H1 (cell line): ENCODE results near the gene GFAP. TPM values are rescaled to one million over a fixed set of nuclear protein-coding genes. Genes with fewer than 3 reads are reported as not detected.

Source experiments
- CTCF ChIA-PET: fragments of 300-600 bp; sonication (Branson Sonifier 250); formaldehyde crosslinking; loops from one replicate; lab custom pipeline; 2021; ENCODE audit not compliant: partially characterized antibody; lab: Charles Lee
- POLR2A ChIA-PET: fragments of 300-600 bp; sonication (Branson Sonifier 250); formaldehyde crosslinking; loops from one replicate; lab custom pipeline; 2021; ENCODE audit warnings: inconsistent platforms; ENCODE audit not compliant: partially characterized antibody; lab: Charles Lee
- DNase-seq, 2 experiments: peaks; one replicate each; pipeline versions ENCODE4 v3.0.0 to v3.0.0-alpha.2; 2010 to 2022; ENCODE audit warnings: low spot score in 2 of 2, low read depth in 1 of 2, mixed read lengths in 1 of 2
- FAIRE-seq: peaks from 2 replicates; lab custom pipeline; 2011; peaks lifted over from hg19 to GRCh38; lab: Jason Lieb, UNC
- H2AFZ ChIP-seq: 2 replicates; pipeline ENCODE4 v1.8.1; 2012; ENCODE audit warnings: low read length, inconsistent platforms
- H2AK5ac ChIP-seq: 2 replicates; pipeline ENCODE4 v1.6.1; 2013; ENCODE audit warnings: low read depth, low read length
- H2BK120ac ChIP-seq: replicated peaks from 2 replicates; pipeline ENCODE3; 2013; ENCODE audit warnings: low read depth, low read length, inconsistent platforms
- H2BK12ac ChIP-seq: 2 replicates; pipeline ENCODE4 v1.6.1; 2013; ENCODE audit warnings: low read depth, low read length
- H2BK15ac ChIP-seq: 2 replicates; pipeline ENCODE4 v1.6.1; 2013; ENCODE audit warnings: low read length
- H2BK20ac ChIP-seq: 2 replicates; pipeline ENCODE4 v1.6.1; 2013; ENCODE audit warnings: low read length
- H2BK5ac ChIP-seq: 2 replicates; pipeline ENCODE4 v1.6.1; 2013; ENCODE audit warnings: low read depth, low read length
- H3K14ac ChIP-seq: 2 replicates; pipeline ENCODE4 v1.6.1; 2013; ENCODE audit warnings: inconsistent platforms; ENCODE audit not compliant: insufficient read length
- H3K18ac ChIP-seq: 2 replicates; pipeline ENCODE4 v1.6.1; 2013; ENCODE audit warnings: low read length; ENCODE audit errors: extremely low read depth
- H3K23ac ChIP-seq: 2 replicates; pipeline ENCODE4 v1.6.1; 2013; ENCODE audit warnings: inconsistent platforms; ENCODE audit not compliant: insufficient read length
- H3K23me2 ChIP-seq: 2 replicates; pipeline ENCODE4 v1.6.1; 2013; ENCODE audit warnings: low read depth, low read length
- H3K27ac ChIP-seq: 2 replicates; pipeline ENCODE4 v1.6.1; 2011; ENCODE audit warnings: low read depth, low read length, inconsistent platforms
- H3K27me3 ChIP-seq, 4 experiments: replicated peaks in 1 of 4; 1 replicate in 1 of 4; 2 replicates in 3 of 4; pipeline versions ENCODE4 v1.6.1 to v1.8.1; 2011 to 2013; ENCODE audit warnings: low read length in 3 of 4, mild to moderate bottlenecking in 3 of 4, inconsistent platforms in 2 of 4, mixed read lengths in 2 of 4, moderate library complexity in 1 of 4; ENCODE audit not compliant: control insufficient read depth in 3 of 4, insufficient read depth in 3 of 4; ENCODE audit errors: extremely low read depth in 1 of 4
- H3K36me3 ChIP-seq, 4 experiments: 2 replicates each; pipeline versions ENCODE4 v1.6.1 to v1.8.1; 2011 to 2013; ENCODE audit warnings: mild to moderate bottlenecking in 4 of 4, low read length in 3 of 4, moderate library complexity in 2 of 4, control low read depth in 1 of 4, inconsistent platforms in 1 of 4; ENCODE audit not compliant: insufficient read depth in 4 of 4, control insufficient read depth in 2 of 4
- H3K4ac ChIP-seq: replicated peaks from 2 replicates; pipeline ENCODE3; 2013; ENCODE audit warnings: low read length, low read depth, mixed read lengths, inconsistent platforms; ENCODE audit not compliant: insufficient read length
- H3K4me1 ChIP-seq, 4 experiments: replicated peaks in 1 of 4; 1 replicate in 1 of 4; 2 replicates in 3 of 4; pipeline versions ENCODE4 v1.6.1 to v1.8.1; 2011 to 2013; ENCODE audit warnings: low read length in 3 of 4, inconsistent platforms in 2 of 4, mixed read lengths in 1 of 4; ENCODE audit not compliant: insufficient read depth in 4 of 4, control insufficient read depth in 3 of 4
- H3K4me2 ChIP-seq, 2 experiments: 2 replicates each; pipeline versions ENCODE4 v1.6.1 to v1.8.1; 2011 to 2013; ENCODE audit warnings: low read depth in 2 of 2, low read length in 2 of 2, control low read depth in 1 of 2, inconsistent platforms in 1 of 2, mild to moderate bottlenecking in 1 of 2; ENCODE audit not compliant: insufficient read depth in 1 of 2
- H3K4me3 ChIP-seq, 4 experiments: fragments of 200-600, 300-600 bp in 1 of 4; sonication (generic), shearing (Covaris generic), sonication (Bioruptor Twin) in 1 of 4; 2 replicates each; pipeline versions ENCODE4 v1.5.1 to v1.8.1; 2011 to 2016; ENCODE audit warnings: low read length in 4 of 4, low read depth in 3 of 4, control low read depth in 2 of 4, inconsistent platforms in 2 of 4, mild to moderate bottlenecking in 2 of 4, mixed read lengths in 1 of 4, moderate library complexity in 1 of 4; ENCODE audit not compliant: insufficient read depth in 2 of 4; ENCODE audit errors: extremely low read depth in 1 of 4
- H3K56ac ChIP-seq: replicated peaks from 2 replicates; pipeline ENCODE3; 2013; ENCODE audit warnings: low read depth, mild to moderate bottlenecking, mixed read lengths, low read length, inconsistent platforms; ENCODE audit not compliant: insufficient read length
- H3K79me1 ChIP-seq: 2 replicates; pipeline ENCODE4 v1.6.1; 2013; ENCODE audit warnings: low read depth, low read length, control low read depth
- H3K79me2 ChIP-seq, 2 experiments: 2 replicates each; pipeline versions ENCODE4 v1.6.1 to v1.8.1; 2012 to 2013; ENCODE audit warnings: low read length in 2 of 2, mild to moderate bottlenecking in 2 of 2, inconsistent platforms in 1 of 2; ENCODE audit not compliant: insufficient read depth in 2 of 2, control insufficient read depth in 1 of 2
- H3K9ac ChIP-seq, 4 experiments: replicated peaks in 1 of 4; 1 replicate in 1 of 4; 2 replicates in 3 of 4; pipeline versions ENCODE4 v1.6.1 to v1.8.1; 2011 to 2013; ENCODE audit warnings: low read depth in 3 of 4, low read length in 3 of 4, control low read depth in 2 of 4, mild to moderate bottlenecking in 2 of 4, moderate library complexity in 2 of 4, inconsistent platforms in 1 of 4; ENCODE audit errors: extremely low read depth in 1 of 4
- H3K9me3 ChIP-seq, 2 experiments: 2 replicates each; pipeline versions ENCODE4 v1.6.1 to v1.8.1; 2012 to 2013; ENCODE audit warnings: mild to moderate bottlenecking in 2 of 2, moderate library complexity in 2 of 2, control low read depth in 1 of 2, inconsistent platforms in 1 of 2, low read depth in 1 of 2, low read length in 1 of 2, mixed read lengths in 1 of 2; ENCODE audit not compliant: insufficient read depth in 2 of 2
- H4K20me1 ChIP-seq, 2 experiments: replicated peaks in 1 of 2; 2 replicates each; pipeline versions ENCODE3 to v1.8.1; 2011 to 2013; ENCODE audit warnings: inconsistent platforms in 2 of 2, low read length in 2 of 2, mild to moderate bottlenecking in 1 of 2; ENCODE audit not compliant: insufficient read depth in 2 of 2, control insufficient read depth in 1 of 2
- H4K5ac ChIP-seq: 2 replicates; pipeline ENCODE4 v1.6.1; 2013; ENCODE audit warnings: low read length, low read depth, mixed read lengths, inconsistent platforms; ENCODE audit not compliant: insufficient read length
- H4K8ac ChIP-seq: 2 replicates; pipeline ENCODE4 v1.8.0; 2013; ENCODE audit warnings: mild to moderate bottlenecking, moderate library complexity, low read length, inconsistent platforms; ENCODE audit not compliant: insufficient read depth; ENCODE audit errors: extremely low read depth
- H4K91ac ChIP-seq: replicated peaks from 2 replicates; pipeline ENCODE3; 2013; ENCODE audit warnings: low read length, mixed read lengths, inconsistent platforms; ENCODE audit not compliant: insufficient read length
- BACH1 ChIP-seq: IDR thresholded peaks from 2 replicates; pipeline ENCODE4 v1.6.1; 2012; ENCODE audit warnings: low read length, improper control_type of control experiment
- BCL11A ChIP-seq, 2 experiments: IDR thresholded peaks; one replicate each; pipeline ENCODE4 v1.6.1; 2011; ENCODE audit warnings: low read depth in 2 of 2, low read length in 2 of 2, mild to moderate bottlenecking in 2 of 2
- CBX8 ChIP-seq: fragments of 300-800, 300-1000 bp; sonication (generic); IDR thresholded peaks from 2 replicates; pipeline ENCODE4 v1.7.1; 2016; ENCODE audit warnings: low read depth, low read length, borderline replicate concordance
- CREB1 ChIP-seq: IDR thresholded peaks from 2 replicates; pipeline ENCODE4 v1.6.1; 2012; ENCODE audit warnings: inconsistent platforms
- HDAC2 ChIP-seq, 2 experiments: fragments of 300-600 bp in 1 of 2; sonication (generic) in 1 of 2; IDR thresholded peaks; 2 replicates each; pipeline ENCODE4 v1.6.1; 2011 to 2012; ENCODE audit warnings: low read depth in 2 of 2, low read length in 2 of 2, mild to moderate bottlenecking in 2 of 2, moderate library complexity in 2 of 2, borderline replicate concordance in 1 of 2, inconsistent platforms in 1 of 2
- HDAC6 ChIP-seq: IDR thresholded peaks from one replicate; pipeline ENCODE4 v1.7.1; 2012; ENCODE audit warnings: low read depth, mild to moderate bottlenecking, inconsistent platforms, low read length, moderate library complexity
- PHF8 ChIP-seq: fragments of 200-600 bp; sonication (generic); conservative IDR thresholded peaks from 2 replicates; pipeline ENCODE4 v1.7.1; 2012; ENCODE audit warnings: low read depth, mild to moderate bottlenecking, inconsistent platforms, low read length, moderate library complexity
- POLR2AphosphoS5 ChIP-seq: IDR thresholded peaks from 2 replicates; pipeline ENCODE4 v1.6.1; 2011; ENCODE audit warnings: low read depth, low read length
- RNF2 ChIP-seq: fragments of 200-900, 300-1000 bp; sonication (generic); IDR thresholded peaks from 2 replicates; pipeline ENCODE4 v1.7.1; 2016; ENCODE audit warnings: borderline replicate concordance, low read depth, mild to moderate bottlenecking, antibody characterized with exemption, low read length; ENCODE audit not compliant: poor library complexity, severe bottlenecking; ENCODE audit errors: missing control alignments
- SIN3A ChIP-seq, 2 experiments: IDR thresholded peaks in 1 of 2; conservative IDR thresholded peaks in 1 of 2; 2 replicates each; pipeline ENCODE4 v1.6.1; 2011 to 2012; ENCODE audit warnings: low read length in 2 of 2, improper control_type of control experiment in 1 of 2, low read depth in 1 of 2, mild to moderate bottlenecking in 1 of 2
- SIX5 ChIP-seq: IDR thresholded peaks from 2 replicates; pipeline ENCODE4 v1.6.1; 2011; ENCODE audit warnings: mild to moderate bottlenecking, low read depth, low read length
- TEAD4 ChIP-seq: IDR thresholded peaks from 2 replicates; pipeline ENCODE4 v1.6.1; 2012; ENCODE audit warnings: low read depth, low read length, inconsistent platforms, mixed read lengths
- YY1 ChIP-seq: IDR thresholded peaks from 2 replicates; pipeline ENCODE4 v1.6.1; 2011; ENCODE audit warnings: low read depth, mild to moderate bottlenecking, low read length
- WGBS, 2 experiments: shearing (Covaris generic) in 1 of 2; methylation state at CpG; one replicate each; pipeline versions ENCODE4 v1.1.6 to v1.1.7; 2013 to 2015; ENCODE audit warnings: low lambda C conversion rate in 2 of 2, mixed read lengths in 2 of 2, inconsistent platforms in 1 of 2, low coverage in 1 of 2, missing lambda C conversion rate in 1 of 2; ENCODE audit not compliant: insufficient replicate concordance in 2 of 2, insufficient coverage in 1 of 2, insufficient read length in 1 of 2; ENCODE audit errors: extremely low coverage in 1 of 2, missing lambda C conversion rate in 1 of 2; 5-methylcytosine and 5-hydroxymethylcytosine counted together
- polyA plus RNA-seq, 7 experiments: library from polyadenylated mRNA; depleted of rRNA in 3 of 7; stranded (reverse) in 5 of 7; unstranded in 2 of 7; fragments of >200 nt in 5 of 7; fragments of 200-250 nt in 2 of 7; gene quantifications; 1 replicate in 5 of 7; 2 replicates in 1 of 7; 4 replicates in 1 of 7; pipeline versions ENCODE4 v1.2.1 to v1.2.3, GENCODE V29; 2011 to 2013; ENCODE audit warnings: missing spikeins in 2 of 7, mixed read lengths in 2 of 7
- total RNA-seq: library from RNA; stranded (reverse); fragmentation: NEBNext Ultra II Directional; extraction: Animal tissue kit (Norgen Biotek cat#: 25700); gene quantifications from 2 replicates; pipeline ENCODE4 v1.2.1, GENCODE V29; 2021
- TF ChIP-seq, protein P1 (sequence below): IDR thresholded peaks from 2 replicates; pipeline ENCODE4 v1.6.1; 2012; ENCODE audit warnings: inconsistent platforms

GFAP gene
- total and polyA plus RNA-seq, 2 of the 8 experiments (the other 6 are each of a cell fraction or from before 2014, with no cell fraction given), result 1.3 to 1.5 TPM

DNA sequence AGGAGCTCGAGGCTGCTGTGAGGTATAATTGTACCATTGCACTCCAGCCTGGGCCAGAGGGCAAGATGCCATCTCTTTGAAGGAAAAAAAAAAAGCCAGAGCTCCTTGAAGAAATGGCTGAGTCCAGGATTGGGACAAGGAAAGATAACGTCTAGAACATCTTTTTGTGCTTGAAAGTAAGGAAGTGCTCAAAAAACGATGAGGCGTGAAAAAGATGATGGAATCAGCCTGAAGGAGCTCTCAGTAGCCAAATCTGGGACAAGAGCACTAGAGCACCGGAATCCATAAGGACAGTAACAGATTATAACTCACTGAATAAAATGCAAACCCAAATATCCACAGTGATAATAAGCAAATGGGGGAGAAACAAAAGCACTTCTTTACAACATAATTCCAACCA is 38.2 kb downstream of the GFAP start:
- H3K23ac ChIP-seq, result no peak overlapping the region
- 89% methylated on average over 5 of the region's 5 CpGs; no CpG with 5 or more reads in 1 of the 2 experiments for WGBS, 2 experiments
- H3K4me2 ChIP-seq, result no peak overlapping the region
- POLR2A ChIA-PET, result interaction anchor here (1.1 to 3.1 kb wide), 4 partner anchors 10 to 96 kb away, joined by 3 to 12 read pairs (median 4); partner anchors contain the start of gene HIGD1B
- no peak overlapping the region for H3K18ac ChIP-seq
- CTCF ChIA-PET, result interaction anchor here (0.6 to 11.2 kb wide), 16 partner anchors 8 to 868 kb away, joined by 3 to 141 read pairs (median 4); no protein-coding TSS in a partner anchor
- H4K5ac ChIP-seq, result no peak overlapping the region
- no peak overlapping the region for H2AK5ac ChIP-seq
- H3K79me2 ChIP-seq, result no peaks in the 10 kb centered on the region
- H2BK120ac ChIP-seq, result no peak overlapping the region
- no peaks in the 10 kb centered on the region for H3K9me3 ChIP-seq
- DNase-seq (no peak), FAIRE-seq (no peak)
- no peak overlapping the region for H3K14ac ChIP-seq
- peaks cover 28 to 70% (median 54%) of the 10 kb centered on the region in 4 experiments for H3K36me3 ChIP-seq
- no peak overlapping the region for H2BK5ac ChIP-seq
- H2BK15ac ChIP-seq, result no peak overlapping the region
- H2BK12ac ChIP-seq, result no peak overlapping the region
- no peaks in the 10 kb centered on the region for H3K23me2 ChIP-seq
- H3K56ac ChIP-seq, result no peak overlapping the region
- H3K79me1 ChIP-seq, result peaks cover 3% of the 10 kb centered on the region; the same call in 1 of the 2 replicates
- H3K27me3 ChIP-seq, result no peaks in the 10 kb centered on the region
- H3K4ac ChIP-seq, result no peak overlapping the region
- no peak overlapping the region for H3K9ac ChIP-seq
- no peak overlapping the region for H3K4me3 ChIP-seq
- no peak overlapping the region for H2BK20ac ChIP-seq
- H3K4me1 ChIP-seq, result no peaks in the 10 kb centered on the region
- H3K27ac ChIP-seq, result no peak overlapping the region
- H2AFZ ChIP-seq, result no peak overlapping the region
- no peaks in the 10 kb centered on the region for H4K20me1 ChIP-seq
- H4K91ac ChIP-seq, result no peak overlapping the region
- no peak overlapping the region for H4K8ac ChIP-seq
- TF ChIP-seq HDAC6 (no peak), CBX8 (no peak), BACH1 (no peak), TEAD4 (no peak), PHF8 (no peak), YY1 (no peak), BCL11A (IDR thresholded peaks at IDR 0.05; ENCODE audit: low read depth in 2 of 2, low read length in 2 of 2) (no peak), CREB1 (no peak), HDAC2 (IDR thresholded peaks at IDR 0.05; ENCODE audit: borderline replicate concordance in 1 of 2, low read depth in 2 of 2, low read length in 2 of 2) (no peak), POLR2AphosphoS5 (no peak), SIX5 (no peak), RNF2 (no peak), SIN3A (conservative IDR thresholded peaks at IDR 0.05 in 1 of 2, IDR thresholded peaks at IDR 0.05 in 1 of 2; ENCODE audit: low read depth in 1 of 2, low read length in 2 of 2) (no peak)
- TF ChIP-seq, protein P1, sequence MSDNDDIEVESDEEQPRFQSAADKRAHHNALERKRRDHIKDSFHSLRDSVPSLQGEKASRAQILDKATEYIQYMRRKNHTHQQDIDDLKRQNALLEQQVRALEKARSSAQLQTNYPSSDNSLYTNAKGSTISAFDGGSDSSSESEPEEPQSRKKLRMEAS, result no peak
